GM12878 (cell line): Measurements from ENCODE around the gene CEP170B. TPM values are rescaled to one million over a fixed set of nuclear protein-coding genes. Genes with fewer than 3 reads are reported as not detected.

Experiments used
- ATAC-seq: fragments of 200-7000 bp; cut with Tn5 transposase; 3 replicates; pipeline ENCODE4 v1.9.1; 2020; ENCODE audit warnings: mild to moderate bottlenecking, moderate library complexity
- BruUV-seq: library from RNA; stranded (reverse); fragments of 400-500 nt; replicated peaks from 2 replicates; lab custom pipeline; 2021; lab: Mats Ljungman, UMichigan
- CTCF ChIA-PET: fragments of 300-600 bp; sonication (Branson Sonifier 250); formaldehyde crosslinking; extraction: SDS; loops from one replicate; lab custom pipeline; 2021; ENCODE audit warnings: inconsistent platforms; lab: Yijun Ruan, JAX
- POLR2A ChIA-PET: fragments of 350-600 bp; formaldehyde crosslinking; extraction: SDS; loops from one replicate; lab custom pipeline; 2021; ENCODE audit warnings: inconsistent platforms; lab: Charles Lee
- RAD21 ChIA-PET: fragments of 300-600 bp; sonication (Branson Sonifier 250); formaldehyde crosslinking; loops from one replicate; lab custom pipeline; 2023; ENCODE audit warnings: antibody characterized with exemption; ENCODE audit not compliant: unreplicated experiment; lab: Charles Lee
- SMC1A ChIA-PET: fragments of 300-600 bp; sonication (Branson Sonifier 250); formaldehyde crosslinking; loops from one replicate; lab custom pipeline; 2023; ENCODE audit not compliant: unreplicated experiment, uncharacterized antibody; lab: Charles Lee
- DNase-seq: peaks from one replicate; pipeline ENCODE4 v3.0.0-alpha.2; 2011; ENCODE audit warnings: low read depth, low spot score
- FAIRE-seq: peaks from 3 replicates; lab custom pipeline; 2011; peaks lifted over from hg19 to GRCh38; lab: Jason Lieb, UNC
- H2AFZ ChIP-seq: 2 replicates; pipeline ENCODE4 v1.6.0; 2011; ENCODE audit warnings: low read depth, low read length, control low read depth; ENCODE audit not compliant: control insufficient read depth
- H3K27ac ChIP-seq: 2 replicates; pipeline ENCODE4 v1.5.1; 2011; ENCODE audit warnings: control low read depth; ENCODE audit not compliant: control insufficient read depth, insufficient read depth
- H3K27me3 ChIP-seq, 2 experiments: replicated peaks in 1 of 2; 2 replicates each; pipeline versions ENCODE4 v1.6.0 to v1.6.1; 2011; ENCODE audit warnings: low read length in 1 of 2; ENCODE audit not compliant: control insufficient read depth in 2 of 2, insufficient read depth in 2 of 2
- H3K36me3 ChIP-seq, 2 experiments: 2 replicates each; pipeline ENCODE4 v1.5.1; 2011; ENCODE audit warnings: low read length in 1 of 2; ENCODE audit not compliant: control insufficient read depth in 2 of 2, insufficient read depth in 2 of 2
- H3K4me1 ChIP-seq: 2 replicates; pipeline ENCODE4 v1.6.1; 2011; ENCODE audit warnings: mild to moderate bottlenecking, low read length, moderate library complexity, mixed read lengths; ENCODE audit not compliant: control insufficient read depth, insufficient read depth
- H3K4me2 ChIP-seq: 2 replicates; pipeline ENCODE4 v1.6.0; 2011; ENCODE audit warnings: control low read depth; ENCODE audit not compliant: control insufficient read depth, insufficient read depth
- H3K4me3 ChIP-seq: fragments of 200-600 bp; sonication (generic); 2 replicates; pipeline ENCODE4 v1.5.1; 2016
- H3K79me2 ChIP-seq: 2 replicates; pipeline ENCODE4 v1.6.0; 2011; ENCODE audit warnings: low read length; ENCODE audit not compliant: control insufficient read depth, insufficient read depth
- H3K9ac ChIP-seq: 2 replicates; pipeline ENCODE4 v1.8.0; 2011; ENCODE audit warnings: low read length, control low read depth, mixed read lengths; ENCODE audit not compliant: control insufficient read depth, insufficient read depth
- H3K9me3 ChIP-seq: replicated peaks from 3 replicates; pipeline ENCODE4 v1.5.1; 2011; ENCODE audit warnings: mild to moderate bottlenecking, low read length; ENCODE audit not compliant: control insufficient read depth, insufficient read depth
- H4K20me1 ChIP-seq: 2 replicates; pipeline ENCODE4 v1.6.0; 2011; ENCODE audit not compliant: control insufficient read depth, insufficient read depth
- CHD2 ChIP-seq: IDR thresholded peaks from 2 replicates; pipeline ENCODE4 v1.6.1; 2011; ENCODE audit warnings: low read depth, low read length, improper control_type of control experiment, borderline replicate concordance
- CHD4 ChIP-seq: fragments of 200-600 bp; sonication (generic); IDR thresholded peaks from 2 replicates; pipeline ENCODE4 v1.6.1; 2016; ENCODE audit warnings: mild to moderate bottlenecking
- GABPA ChIP-seq: IDR thresholded peaks from 2 replicates; pipeline ENCODE4 v1.6.1; 2014; ENCODE audit warnings: antibody characterized with exemption, low read depth, mild to moderate bottlenecking, inconsistent platforms
- IRF4 ChIP-seq: IDR thresholded peaks from 2 replicates; pipeline ENCODE4 v1.6.1; 2011; ENCODE audit warnings: low read depth, low read length
- MEF2A ChIP-seq: IDR thresholded peaks from 2 replicates; pipeline ENCODE4 v1.6.1; 2011; ENCODE audit warnings: low read depth, mild to moderate bottlenecking, low read length, moderate library complexity; ENCODE audit not compliant: insufficient read depth
- SUPT20H ChIP-seq: IDR thresholded peaks from 2 replicates; pipeline ENCODE4 v1.6.1; 2011; ENCODE audit warnings: low read depth, mild to moderate bottlenecking, low read length, moderate library complexity, borderline replicate concordance; ENCODE audit not compliant: control insufficient read depth
- TCF12 ChIP-seq: IDR thresholded peaks from 2 replicates; pipeline ENCODE4 v1.6.1; 2011; ENCODE audit warnings: low read depth, mild to moderate bottlenecking, low read length
- TCF3 ChIP-seq: IDR thresholded peaks from 2 replicates; pipeline ENCODE4 v1.6.1; 2012; ENCODE audit warnings: low read depth, mild to moderate bottlenecking, low read length, borderline replicate concordance; ENCODE audit not compliant: insufficient read depth
- WGBS: methylation state at CpG from one replicate; pipeline ENCODE4 v1.1.6; 2016; ENCODE audit warnings: low lambda C conversion rate; ENCODE audit not compliant: insufficient replicate concordance, insufficient coverage; ENCODE audit errors: missing lambda C conversion rate; 5-methylcytosine and 5-hydroxymethylcytosine counted together
- in situ Hi-C: fragments of 300-500 bp; cut with MboI; formaldehyde crosslinking; loops from 9 replicates; pipeline ENCODE4 v1.14.3; 2018; ENCODE audit warnings: mixed read lengths
- intact Hi-C: fragments of 100-400 bp; cut with micrococcal nuclease; formaldehyde crosslinking; loops from one replicate; pipeline ENCODE4 v1.14.2; 2022; ENCODE audit not compliant: unreplicated experiment
- polyA plus RNA-seq, 11 experiments: library from polyadenylated mRNA; depleted of rRNA in 4 of 11; unstranded in 6 of 11; stranded (reverse) in 5 of 11; fragments of >200 nt; fragmentation: Nextera tagmentation in 4 of 11; fragmentation: Illumina TruSeq in 1 of 11; extraction: Ambion mirVana in 4 of 11; extraction: Trizol in 1 of 11; gene quantifications; 1 replicate in 1 of 11; 2 replicates in 10 of 11; pipeline versions ENCODE4 v1.2.1 to v1.2.3, GENCODE V29; 2011 to 2016; ENCODE audit warnings: inconsistent platforms in 2 of 11, missing spikeins in 2 of 11, low read depth in 1 of 11
- total RNA-seq, 4 experiments: library from RNA; depleted of rRNA in 3 of 4; stranded (reverse); fragments of >200 nt in 3 of 4; fragmentation: Illumina TruSeq in 1 of 4; extraction: Trizol in 1 of 4; gene quantifications; 2 replicates each; pipeline versions ENCODE4 v1.2.1 to v1.2.3, GENCODE V29; 2013 to 2021

CEP170B gene
- total and polyA plus RNA-seq, 10 of the 15 experiments (the other 5 are each of a cell fraction or from before 2014, with no cell fraction given) = 0.01 to 0.44 (median 0.05) TPM; not detected in 4

DNA sequence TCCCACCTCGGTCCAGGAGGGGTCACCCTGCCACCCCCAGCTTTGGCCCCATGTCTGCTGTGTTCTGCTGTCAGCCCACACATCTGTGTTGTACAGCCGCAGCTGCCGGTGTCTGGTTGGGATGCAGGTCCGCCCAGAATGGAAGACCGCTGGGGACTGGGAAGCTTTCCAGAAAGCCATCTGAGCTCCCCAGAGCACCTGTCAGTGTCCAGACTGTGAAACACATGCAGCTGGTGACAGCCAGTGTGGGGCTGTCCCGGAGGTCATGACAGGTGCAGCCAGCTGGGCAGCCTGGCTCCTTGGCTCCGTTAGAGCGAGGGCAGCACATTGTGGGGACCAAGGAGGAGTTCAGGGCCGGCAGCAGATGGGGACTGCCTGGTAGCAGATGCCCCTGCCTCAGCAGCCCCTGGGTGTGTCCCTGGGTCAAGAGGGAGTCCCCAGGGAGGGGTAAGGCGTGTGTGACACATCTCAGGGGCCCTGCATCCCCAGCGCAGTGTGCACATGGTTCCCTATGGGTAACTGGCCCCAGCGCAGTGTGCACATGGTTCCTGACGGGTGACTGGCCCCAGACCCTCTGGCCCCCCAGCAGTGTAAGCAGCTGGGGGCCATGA, 16.4 kb downstream of the CEP170B start:
- FAIRE-seq (no peak), ATAC-seq (no peak), DNase-seq (no peak)
- no peak overlapping the region for H3K4me3 ChIP-seq
- BruUV-seq = no TSS peak
- H3K36me3 ChIP-seq = no peaks in the 10 kb centered on the region
- H3K27me3 ChIP-seq = no peaks in the 10 kb centered on the region
- 23% methylated on average over 12 of the region's 13 CpGs for WGBS
- no peak overlapping the region for H2AFZ ChIP-seq
- no peaks in the 10 kb centered on the region for H3K79me2 ChIP-seq
- TF ChIP-seq TCF12 = peak; percentile 59; the same call in 1 of the 2 replicates
- TF ChIP-seq TCF3 = peak; percentile 65; the same call in 1 of the 2 replicates
- TF ChIP-seq MEF2A = no peak
- H4K20me1 ChIP-seq = no peaks in the 10 kb centered on the region; the same call in 1 of the 2 replicates
- H3K4me2 ChIP-seq = no peak overlapping the region
- no peak overlapping the region for H3K9ac ChIP-seq
- ChIA-PET CTCF (no interaction called here), SMC1A (no interaction called here), POLR2A (interaction anchor here (0.5 kb wide), 1 partner anchor 104 kb away, joined by 3 read pairs; the partner anchor contains the start of gene CLBA1), RAD21 (no interaction called here)
- intact Hi-C loops = no loop called here
- no peaks in the 10 kb centered on the region for H3K4me1 ChIP-seq
- in situ Hi-C loops = no loop called here
- no peak overlapping the region for H3K27ac ChIP-seq
- no peaks in the 10 kb centered on the region for H3K9me3 ChIP-seq

DNA sequence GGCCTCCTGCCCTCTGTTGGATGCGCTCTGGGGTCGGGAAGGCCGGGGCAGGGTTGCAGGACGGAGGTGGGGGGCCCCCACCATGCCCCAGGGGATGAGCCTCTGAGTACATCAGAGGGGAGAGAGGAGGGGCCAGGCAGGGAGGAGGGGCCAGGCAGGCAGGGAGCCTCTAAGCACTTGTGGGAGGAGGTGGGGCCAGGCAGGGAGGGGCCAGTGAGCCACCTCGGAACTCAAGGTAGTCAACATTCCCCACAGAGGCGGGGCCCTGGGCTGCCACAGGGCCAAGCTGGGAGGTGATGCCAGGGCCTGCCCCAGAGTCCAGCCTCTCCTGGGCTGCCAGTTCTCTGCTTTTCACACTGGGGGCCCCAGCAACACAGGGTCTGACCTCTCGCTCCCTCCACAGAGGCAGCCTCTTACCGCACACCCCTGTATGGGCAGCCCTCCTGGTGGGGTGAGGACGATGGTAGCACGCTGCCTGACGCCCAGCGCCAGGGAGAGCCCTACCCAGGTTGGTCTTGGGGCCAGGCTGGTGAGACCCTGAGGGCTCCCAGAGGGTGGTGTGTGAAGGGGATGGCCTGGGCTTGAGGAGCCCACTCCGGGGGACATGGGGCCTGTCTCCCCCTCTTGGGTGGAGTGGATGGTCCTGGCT, 17.4 kb downstream of the CEP170B start:
- no peak overlapping the region for H3K4me3 ChIP-seq
- peak; percentile 69 for ATAC-seq
- no peaks in the 10 kb centered on the region for H3K4me1 ChIP-seq
- BruUV-seq = no TSS peak
- no peaks in the 10 kb centered on the region; the same call in 1 of the 2 replicates for H4K20me1 ChIP-seq
- H3K9me3 ChIP-seq = no peaks in the 10 kb centered on the region
- RAD21 ChIA-PET = no interaction called here
- CTCF ChIA-PET = no interaction called here
- SMC1A ChIA-PET = no interaction called here
- H3K27ac ChIP-seq = no peak overlapping the region
- no peak overlapping the region for H3K4me2 ChIP-seq
- no peaks in the 10 kb centered on the region for H3K36me3 ChIP-seq
- H3K27me3 ChIP-seq = no peaks in the 10 kb centered on the region
- H2AFZ ChIP-seq = no peak overlapping the region
- intact Hi-C loops (no loop called here), in situ Hi-C loops (no loop called here)
- no peak overlapping the region for H3K9ac ChIP-seq
- DNase-seq = no peak
- no peak for FAIRE-seq
- 38% methylated on average over 13 of the region's 13 CpGs for WGBS
- H3K79me2 ChIP-seq = no peaks in the 10 kb centered on the region
- POLR2A ChIA-PET = no interaction called here
- no peak for TF ChIP-seq TCF12
- TF ChIP-seq GABPA = no peak
- no peak for TF ChIP-seq IRF4
- TF ChIP-seq CHD2 = no peak
- TF ChIP-seq SUPT20H = no peak
- no peak for TF ChIP-seq CHD4
- TF ChIP-seq, all 136 proteins: peak for 0
